ENCODE measurements around the gene KCNAB2. TPM values are rescaled to one million over a fixed set of nuclear protein-coding genes. Genes with fewer than 3 reads are reported as not detected.
A peak's percentile ranks its signal among the peaks of the same experiment; 100 is the strongest.

Gene KCNAB2
- total RNA-seq, 1 experiment from 2014 or later: 4.7 TPM

GRCh38 chr1:6025269-6026094, 20.2 kb upstream of the KCNAB2 start:
- Mint-ChIP-seq H3K36me3 (ENCODE audit: insufficient read depth, unreplicated experiment) (no peaks in the 10 kb centered on the region), H3K4me3 (ENCODE audit: low read depth, unreplicated experiment) (peak overlapping the region; percentile 3), H3K9me3 (ENCODE audit: low read depth, unreplicated experiment) (no peaks in the 10 kb centered on the region), H3K27me3 (ENCODE audit: unreplicated experiment) (peaks cover 6% of the 10 kb centered on the region), H3K4me1 (ENCODE audit: low read depth, unreplicated experiment) (no peaks in the 10 kb centered on the region), H3K27ac (ENCODE audit: unreplicated experiment) (no peak overlapping the region)
- no peak for TF ChIP-seq CTCF (IDR thresholded peaks at IDR 0.05; ENCODE audit: unreplicated experiment)
- CTCF ChIA-PET: interaction anchor here (0.6 kb wide), 1 partner anchor 271 kb away, joined by 4 read pairs; no protein-coding TSS in a partner anchor
- intact Hi-C loops (cut with micrococcal nuclease; ENCODE audit: unreplicated experiment): no loop called here
- no peak for DNase-seq
- BruUV-seq (replicated peaks): no TSS peak

- Mint-ChIP-seq H3K36me3 (ENCODE audit: insufficient read depth, unreplicated experiment) (no peaks in the 10 kb centered on the region), H3K9me3 (ENCODE audit: low read depth, unreplicated experiment) (no peaks in the 10 kb centered on the region), H3K27me3 (ENCODE audit: unreplicated experiment) (peaks cover 13% of the 10 kb centered on the region), H3K4me1 (ENCODE audit: low read depth, unreplicated experiment) (no peaks in the 10 kb centered on the region), H3K27ac (ENCODE audit: unreplicated experiment) (no peak overlapping the region), H3K4me3 (ENCODE audit: low read depth, unreplicated experiment) (peak overlapping the region; percentile 3)
- BruUV-seq (replicated peaks): no TSS peak
- peak; percentile 71 for DNase-seq
- no peak for TF ChIP-seq CTCF (IDR thresholded peaks at IDR 0.05; ENCODE audit: unreplicated experiment)
- CTCF ChIA-PET: interaction anchor here (0.6 kb wide), 1 partner anchor 272 kb away, joined by 4 read pairs; no protein-coding TSS in a partner anchor
- intact Hi-C loops (cut with micrococcal nuclease; ENCODE audit: unreplicated experiment): no loop called here
These were observed 19.4 kb upstream of the KCNAB2 start for GRCh38 chr1:6026095-6026809.

GRCh38 chr1:6027591-6027990, 18.1 kb upstream of the KCNAB2 start:
- CTCF ChIA-PET: no interaction called here
- Mint-ChIP-seq H3K4me1 (ENCODE audit: low read depth, unreplicated experiment) (no peaks in the 10 kb centered on the region), H3K27ac (ENCODE audit: unreplicated experiment) (no peak overlapping the region), H3K9me3 (ENCODE audit: low read depth, unreplicated experiment) (no peaks in the 10 kb centered on the region), H3K36me3 (ENCODE audit: insufficient read depth, unreplicated experiment) (no peaks in the 10 kb centered on the region), H3K4me3 (ENCODE audit: low read depth, unreplicated experiment) (no peak overlapping the region), H3K27me3 (ENCODE audit: unreplicated experiment) (peaks cover 22% of the 10 kb centered on the region)
- intact Hi-C loops (cut with micrococcal nuclease; ENCODE audit: unreplicated experiment): no loop called here
- no peak for TF ChIP-seq CTCF (IDR thresholded peaks at IDR 0.05; ENCODE audit: unreplicated experiment)
- BruUV-seq (replicated peaks): no TSS peak
- no peak for DNase-seq

- no peak overlapping the region for H3K4me3 Mint-ChIP-seq (ENCODE audit: low read depth, unreplicated experiment)
- BruUV-seq (replicated peaks): no TSS peak
- no peak for TF ChIP-seq CTCF (IDR thresholded peaks at IDR 0.05; ENCODE audit: unreplicated experiment)
- no peak for DNase-seq
- intact Hi-C loops (cut with micrococcal nuclease; ENCODE audit: unreplicated experiment): no loop called here
- CTCF ChIA-PET: interaction anchor here (0.6 to 0.7 kb wide), 2 partner anchors 140 to 214 kb away, joined by 4 to 7 read pairs; no protein-coding TSS in a partner anchor
- no peaks in the 10 kb centered on the region for H3K36me3 Mint-ChIP-seq (ENCODE audit: insufficient read depth, unreplicated experiment)
- no peak overlapping the region for H3K27ac Mint-ChIP-seq (ENCODE audit: unreplicated experiment)
- H3K9me3 Mint-ChIP-seq (ENCODE audit: low read depth, unreplicated experiment): no peaks in the 10 kb centered on the region
- peaks cover 29% of the 10 kb centered on the region for H3K27me3 Mint-ChIP-seq (ENCODE audit: unreplicated experiment)
- H3K4me1 Mint-ChIP-seq (ENCODE audit: low read depth, unreplicated experiment): no peaks in the 10 kb centered on the region
These were observed 17.4 kb upstream of the KCNAB2 start for GRCh38 chr1:6028042-6028850.
